T-helper 1 cell treated with Interleukin-12 subunit alpha and Interleukin-12 subunit beta and Interleukin-4 antibody, amounts not matched to agents 30 μg/mL and 1 μg/mL, for 36 hours (primary cell): Measurements from ENCODE around the gene STEAP2.
"Not testable (repeated sequence)": the region's sequence is repeated elsewhere in the genome, so short reads cannot be mapped to it uniquely, and the experiment has no call there.

Experiments used
- H3K27ac Mint-ChIP-seq: one replicate; pipeline ENCODE4 v1.8.0; 2021; ENCODE audit warnings: mild to moderate bottlenecking, mixed read lengths
- H3K27me3 Mint-ChIP-seq: one replicate; pipeline ENCODE4 v1.8.0; 2021; ENCODE audit warnings: low read depth, mixed read lengths
- H3K36me3 Mint-ChIP-seq: one replicate; pipeline ENCODE4 v1.8.0; 2021; ENCODE audit warnings: low read depth, mixed read lengths
- H3K4me1 Mint-ChIP-seq: one replicate; pipeline ENCODE4 v1.8.0; 2021; ENCODE audit warnings: low read depth, mixed read lengths
- H3K4me3 Mint-ChIP-seq: one replicate; pipeline ENCODE4 v1.8.0; 2021; ENCODE audit warnings: mild to moderate bottlenecking, moderate library complexity, mixed read lengths
- H3K9me3 Mint-ChIP-seq: one replicate; pipeline ENCODE4 v1.8.0; 2021; ENCODE audit warnings: mixed read lengths

Gene STEAP2

GRCh38 chr7:90180649-90181048 is 30.9 kb upstream of the STEAP2 start:
- H3K27ac Mint-ChIP-seq: peak overlapping the region; percentile 55
- peaks cover 21% of the 10 kb centered on the region for H3K9me3 Mint-ChIP-seq
- peaks cover 7% of the 10 kb centered on the region for H3K36me3 Mint-ChIP-seq
- no peaks in the 10 kb centered on the region for H3K27me3 Mint-ChIP-seq
- H3K4me3 Mint-ChIP-seq: no peak overlapping the region
- H3K4me1 Mint-ChIP-seq: peaks cover 15% of the 10 kb centered on the region

- H3K27ac Mint-ChIP-seq: no peak overlapping the region
Measured at GRCh38 chr7:90181485-90181884, 30.1 kb upstream of the STEAP2 start.

GRCh38 chr7:90186290-90186689 is 25.2 kb upstream of the STEAP2 start:
- not testable (repeated sequence) for H3K4me3 Mint-ChIP-seq, H3K27me3 Mint-ChIP-seq, H3K4me1 Mint-ChIP-seq, H3K36me3 Mint-ChIP-seq, H3K27ac Mint-ChIP-seq
- H3K9me3 Mint-ChIP-seq: peaks cover 17% of the 10 kb centered on the region

More at GRCh38 chr7:90181485-90181884, 30.1 kb upstream of the STEAP2 start:
- no peaks in the 10 kb centered on the region for H3K27me3 Mint-ChIP-seq
- H3K4me3 Mint-ChIP-seq: no peak overlapping the region
- H3K9me3 Mint-ChIP-seq: peaks cover 16% of the 10 kb centered on the region
- peaks cover 7% of the 10 kb centered on the region for H3K36me3 Mint-ChIP-seq
- peaks cover 15% of the 10 kb centered on the region for H3K4me1 Mint-ChIP-seq

GRCh38 chr7:90187507-90188050 is 24.0 kb upstream of the STEAP2 start:
- H3K4me1 Mint-ChIP-seq: no peaks in the 10 kb centered on the region
- no peaks in the 10 kb centered on the region for H3K27me3 Mint-ChIP-seq
- no peak overlapping the region for H3K4me3 Mint-ChIP-seq
- H3K36me3 Mint-ChIP-seq: no peaks in the 10 kb centered on the region
- no peak overlapping the region for H3K27ac Mint-ChIP-seq
- H3K9me3 Mint-ChIP-seq: peaks cover 28% of the 10 kb centered on the region

- H3K27ac Mint-ChIP-seq: no peak overlapping the region
- H3K9me3 Mint-ChIP-seq: peaks cover 35% of the 10 kb centered on the region
- H3K4me1 Mint-ChIP-seq: no peaks in the 10 kb centered on the region
- H3K4me3 Mint-ChIP-seq: no peak overlapping the region
- H3K36me3 Mint-ChIP-seq: no peaks in the 10 kb centered on the region
- no peaks in the 10 kb centered on the region for H3K27me3 Mint-ChIP-seq
Measured at GRCh38 chr7:90188281-90188680, 23.3 kb upstream of the STEAP2 start.

- Mint-ChIP-seq H3K9me3 (peaks cover 27% of the 10 kb centered on the region), H3K27ac (no peak overlapping the region), H3K27me3 (no peaks in the 10 kb centered on the region), H3K4me3 (no peak overlapping the region), H3K4me1 (no peaks in the 10 kb centered on the region), H3K36me3 (no peaks in the 10 kb centered on the region)
Measured at GRCh38 chr7:90190995-90191394, 20.5 kb upstream of the STEAP2 start.

- Mint-ChIP-seq H3K27ac (no peak overlapping the region), H3K27me3 (no peaks in the 10 kb centered on the region), H3K9me3 (peaks cover 31% of the 10 kb centered on the region), H3K4me1 (no peaks in the 10 kb centered on the region), H3K4me3 (no peak overlapping the region), H3K36me3 (no peaks in the 10 kb centered on the region)
Measured at GRCh38 chr7:90191648-90192047, 19.9 kb upstream of the STEAP2 start.

- peaks cover 31% of the 10 kb centered on the region for H3K9me3 Mint-ChIP-seq
- H3K27me3 Mint-ChIP-seq: no peaks in the 10 kb centered on the region
Measured at GRCh38 chr7:90192876-90193750, 18.4 kb upstream of the STEAP2 start.

GRCh38 chr7:90194911-90195809 is 16.4 kb upstream of the STEAP2 start:
- peaks cover 23% of the 10 kb centered on the region for H3K9me3 Mint-ChIP-seq
- no peak overlapping the region for H3K27ac Mint-ChIP-seq
- H3K4me1 Mint-ChIP-seq: no peaks in the 10 kb centered on the region
- H3K27me3 Mint-ChIP-seq: no peaks in the 10 kb centered on the region
- H3K4me3 Mint-ChIP-seq: no peak overlapping the region
- no peaks in the 10 kb centered on the region for H3K36me3 Mint-ChIP-seq

More at GRCh38 chr7:90192876-90193750, 18.4 kb upstream of the STEAP2 start:
- no peak overlapping the region for H3K27ac Mint-ChIP-seq
- no peaks in the 10 kb centered on the region for H3K4me1 Mint-ChIP-seq
- no peak overlapping the region for H3K4me3 Mint-ChIP-seq
- H3K36me3 Mint-ChIP-seq: no peaks in the 10 kb centered on the region

- peaks cover 3% of the 10 kb centered on the region for H3K9me3 Mint-ChIP-seq
- no peaks in the 10 kb centered on the region for H3K4me1 Mint-ChIP-seq
- H3K36me3 Mint-ChIP-seq: no peaks in the 10 kb centered on the region
- peaks cover 4% of the 10 kb centered on the region for H3K27me3 Mint-ChIP-seq
- no peak overlapping the region for H3K27ac Mint-ChIP-seq
- H3K4me3 Mint-ChIP-seq: no peak overlapping the region
Measured at GRCh38 chr7:90201500-90202195, 9.9 kb upstream of the STEAP2 start.

- H3K4me1 Mint-ChIP-seq: peaks cover 6% of the 10 kb centered on the region
- H3K4me3 Mint-ChIP-seq: no peak overlapping the region
- no peaks in the 10 kb centered on the region for H3K36me3 Mint-ChIP-seq
Measured at GRCh38 chr7:90207956-90208355, 3.6 kb upstream of the STEAP2 start.

GRCh38 chr7:90209776-90210175 is 1.8 kb upstream of the STEAP2 start:
- H3K27me3 Mint-ChIP-seq: peaks cover 31% of the 10 kb centered on the region
- no peak overlapping the region for H3K27ac Mint-ChIP-seq
- no peak overlapping the region for H3K4me3 Mint-ChIP-seq
- no peaks in the 10 kb centered on the region for H3K36me3 Mint-ChIP-seq
- H3K4me1 Mint-ChIP-seq: peaks cover 6% of the 10 kb centered on the region
- peaks cover 3% of the 10 kb centered on the region for H3K9me3 Mint-ChIP-seq

More at GRCh38 chr7:90207956-90208355, 3.6 kb upstream of the STEAP2 start:
- H3K27me3 Mint-ChIP-seq: peaks cover 31% of the 10 kb centered on the region
- H3K27ac Mint-ChIP-seq: no peak overlapping the region
- H3K9me3 Mint-ChIP-seq: peaks cover 3% of the 10 kb centered on the region

GRCh38 chr7:90210475-90210874 is 1.1 kb upstream of the STEAP2 start:
- no peaks in the 10 kb centered on the region for H3K36me3 Mint-ChIP-seq
- no peak overlapping the region for H3K27ac Mint-ChIP-seq
- peaks cover 3% of the 10 kb centered on the region for H3K9me3 Mint-ChIP-seq
- no peak overlapping the region for H3K4me3 Mint-ChIP-seq
- H3K4me1 Mint-ChIP-seq: peaks cover 6% of the 10 kb centered on the region
- peaks cover 27% of the 10 kb centered on the region for H3K27me3 Mint-ChIP-seq

- H3K27ac Mint-ChIP-seq: no peak overlapping the region
- H3K4me1 Mint-ChIP-seq: peaks cover 6% of the 10 kb centered on the region
- H3K4me3 Mint-ChIP-seq: peak overlapping the region; percentile 59
- peaks cover 27% of the 10 kb centered on the region for H3K27me3 Mint-ChIP-seq
- no peaks in the 10 kb centered on the region for H3K9me3 Mint-ChIP-seq
- H3K36me3 Mint-ChIP-seq: no peaks in the 10 kb centered on the region
Measured at GRCh38 chr7:90210981-90211380, 559 bp upstream of the STEAP2 start.
